ENCODE data around the gene MAP3K5. TPM values are rescaled to one million over a fixed set of nuclear protein-coding genes. Genes with fewer than 3 reads are reported as not detected.

Gene MAP3K5
- total RNA-seq, 2 experiments from 2014 or later = 9.2 to 11.0 TPM

DNA sequence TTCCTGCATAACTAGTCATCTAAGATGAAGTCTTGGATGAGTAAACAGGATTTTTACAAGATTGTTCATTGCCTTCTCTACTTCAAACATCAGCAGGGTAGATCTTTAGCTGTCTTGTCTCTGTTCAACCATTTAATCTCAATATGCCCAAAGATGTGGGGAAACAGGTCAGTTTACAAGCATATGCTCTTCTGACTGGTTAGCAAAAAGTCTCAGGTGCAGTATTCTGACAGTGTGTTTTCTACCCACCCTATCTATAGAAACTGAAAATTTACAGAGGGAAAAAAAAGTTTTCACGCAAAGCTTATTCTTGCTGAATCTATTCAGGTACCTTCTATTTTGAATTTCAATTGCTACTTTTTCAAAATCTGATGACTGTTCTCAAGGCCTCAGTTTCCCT is 29.0 kb downstream of the MAP3K5 start:
- ChIA-PET CTCF (interaction anchor here (0.9 to 2.6 kb wide), 4 partner anchors 9 to 29 kb away, joined by 3 to 15 read pairs (median 6); partner anchors contain the start of gene MAP3K5), POLR2A (interaction anchor here (3.4 kb wide), 1 partner anchor 29 kb away, joined by 15 read pairs; the partner anchor contains the start of gene MAP3K5)

DNA sequence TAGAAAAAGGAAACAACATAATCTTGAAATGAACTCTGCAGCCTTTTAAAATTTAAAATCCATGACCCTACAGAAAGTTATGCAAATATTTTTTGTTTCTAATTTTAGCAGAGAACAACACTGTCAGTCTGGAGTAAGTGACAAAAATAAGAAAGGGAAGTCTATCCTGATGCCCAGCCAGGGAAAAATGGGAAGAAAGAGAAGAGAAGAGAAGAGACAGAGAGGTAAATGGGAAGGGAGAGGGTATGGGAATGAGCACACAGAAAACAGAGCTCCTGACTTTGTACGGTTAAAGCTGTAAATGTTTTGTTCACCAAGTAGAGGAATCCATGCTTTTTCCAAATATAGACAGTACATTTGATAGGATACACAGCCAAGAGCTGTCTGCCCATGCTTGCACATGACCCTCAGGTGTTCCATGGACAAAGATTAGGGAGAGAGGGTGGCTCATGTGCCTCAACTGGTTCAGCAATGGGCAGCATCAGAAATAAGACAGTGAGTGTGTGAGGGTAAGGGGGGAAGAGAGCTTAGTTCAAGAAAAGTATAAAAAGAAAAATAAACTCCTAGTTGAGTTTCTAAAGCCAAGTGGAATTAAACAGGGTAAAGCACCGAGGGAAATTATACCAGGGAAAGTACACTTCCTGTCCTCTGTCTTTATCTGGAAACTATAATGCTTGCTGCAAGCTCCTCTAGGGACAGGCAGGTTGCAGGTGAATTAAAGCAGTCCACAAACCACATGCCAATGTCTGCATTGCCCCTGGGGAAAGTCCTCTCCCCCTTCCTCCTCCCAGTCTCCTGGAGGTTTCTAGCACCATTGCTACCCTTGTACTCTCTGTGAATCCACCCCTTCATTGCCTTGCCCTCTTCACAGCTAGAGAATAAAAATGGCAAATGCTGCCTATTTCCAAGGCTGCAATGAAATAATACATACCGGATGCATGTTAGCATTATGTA is 30.0 kb downstream of the MAP3K5 start:
- POLR2A ChIA-PET = interaction anchor here (0.9 to 3.4 kb wide), 2 partner anchors 30 kb away, joined by 4 to 15 read pairs; partner anchors contain the start of gene MAP3K5

DNA sequence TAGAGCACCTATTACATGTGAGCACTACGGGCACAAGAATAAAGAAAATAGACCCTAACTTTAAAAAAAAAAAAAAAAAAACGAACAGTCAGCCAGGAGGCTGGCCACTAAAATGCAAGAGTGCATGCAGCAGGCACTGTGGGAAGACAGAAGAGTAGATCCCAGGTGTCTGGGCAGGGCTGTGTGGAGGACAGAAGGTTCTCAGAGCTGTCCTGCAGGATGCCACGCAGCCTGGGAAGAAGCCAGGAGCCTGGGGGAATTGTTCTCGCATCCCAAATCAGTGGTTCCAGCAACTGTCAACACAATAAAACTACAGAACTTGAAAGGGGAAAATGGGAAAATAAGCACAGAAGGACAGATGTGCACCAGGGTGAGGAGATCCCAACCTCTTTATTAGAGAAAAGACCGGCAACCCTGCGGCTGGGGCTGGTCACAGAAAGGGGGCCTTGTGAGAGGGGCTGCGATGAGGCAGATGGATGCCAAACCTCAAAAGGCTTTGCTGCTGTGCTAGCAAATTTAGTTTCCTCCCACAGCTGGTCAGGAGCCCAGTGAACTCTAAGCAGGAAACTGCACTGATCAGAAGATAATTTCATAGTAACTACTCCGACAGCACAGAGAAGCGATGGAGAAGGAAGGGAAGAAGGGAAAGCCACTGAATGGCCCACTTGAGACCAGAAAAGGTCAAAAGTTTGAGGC is 30.9 kb downstream of the MAP3K5 start:
- POLR2A ChIA-PET = interaction anchor here (0.9 kb wide), 1 partner anchor 31 kb away, joined by 4 read pairs; the partner anchor contains the start of gene MAP3K5
- CTCF ChIA-PET = interaction anchor here (1.1 to 2.3 kb wide), 3 partner anchors 29 to 117 kb away, joined by 3 to 13 read pairs (median 4); partner anchors contain the start of gene MAP3K5

More for the DNA sequence above, 30.0 kb downstream of the MAP3K5 start:
- CTCF ChIA-PET = interaction anchor here (1.1 to 2.3 kb wide), 5 partner anchors 10 to 118 kb away, joined by 3 to 13 read pairs (median 6); partner anchors contain the start of gene MAP3K5

DNA sequence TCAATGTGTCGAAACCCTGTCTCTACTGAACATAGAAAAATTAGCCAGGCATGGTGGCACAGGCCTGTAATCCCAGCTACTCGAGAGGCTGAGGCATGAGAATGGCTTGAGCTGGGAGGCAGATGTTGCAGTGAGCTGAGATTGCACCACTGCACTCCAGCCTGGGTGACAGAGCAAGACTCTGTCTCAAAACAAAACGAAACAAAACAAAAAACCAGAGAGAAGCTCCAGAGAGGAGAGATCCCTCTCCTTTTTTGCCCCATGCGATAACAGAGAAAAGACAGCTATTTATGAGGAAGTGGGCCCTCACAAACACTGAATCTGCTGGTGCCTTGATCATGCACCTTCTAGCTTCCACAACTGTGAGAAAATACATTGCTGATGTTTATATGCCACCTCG is 31.5 kb downstream of the MAP3K5 start:
- CTCF ChIA-PET = interaction anchor here (2.3 kb wide), 1 partner anchor 31 kb away, joined by 13 read pairs; the partner anchor contains the start of gene MAP3K5
- POLR2A ChIA-PET = interaction anchor here (0.7 kb wide), 1 partner anchor 26 kb away, joined by 4 read pairs; no protein-coding TSS in a partner anchor

DNA sequence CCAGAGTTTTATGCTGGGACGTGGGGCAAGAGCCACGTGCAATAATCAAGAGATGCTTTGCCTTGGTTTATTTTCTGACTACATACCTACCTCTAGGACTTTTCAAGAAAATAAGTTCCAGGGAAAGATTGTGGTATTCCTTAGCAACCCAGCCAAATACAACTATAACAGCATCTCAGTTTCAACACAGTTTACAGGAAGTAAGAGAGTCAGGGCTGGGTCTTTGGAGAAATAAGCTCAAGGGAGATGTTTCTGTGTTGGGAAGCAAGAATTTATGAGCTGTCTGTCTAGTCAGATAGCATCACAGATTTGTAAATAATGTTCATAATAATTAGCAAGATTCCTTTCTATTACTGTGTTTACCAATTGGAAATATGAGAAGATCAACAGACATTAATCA is 35.1 kb downstream of the MAP3K5 start:
- POLR2A ChIA-PET = no interaction called here
- CTCF ChIA-PET = interaction anchor here (1.0 to 1.2 kb wide), 2 partner anchors 66 to 92 kb away, joined by 3 to 4 read pairs; no protein-coding TSS in a partner anchor

DNA sequence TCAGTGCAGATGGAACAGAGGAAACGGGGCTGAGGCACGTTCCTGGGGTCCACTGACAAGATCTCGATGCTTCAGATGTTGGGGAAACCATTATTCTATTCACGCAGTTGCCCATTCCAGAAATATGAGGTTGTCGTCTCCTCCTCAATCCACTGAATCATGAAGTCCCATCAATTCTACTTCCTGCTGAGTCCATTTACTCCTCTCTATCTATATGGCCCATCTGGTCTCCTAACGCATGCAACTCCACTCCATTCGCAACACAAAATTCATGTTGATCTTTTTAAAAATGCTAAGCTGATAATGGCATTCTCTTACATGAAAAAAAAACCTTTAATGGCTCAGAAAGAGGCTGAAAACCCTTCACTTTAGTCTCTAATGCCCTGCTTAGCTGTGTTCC is 37.5 kb downstream of the MAP3K5 start:
- CTCF ChIA-PET = interaction anchor here (0.7 kb wide), 1 partner anchor 1302 kb away, joined by 3 read pairs; no protein-coding TSS in a partner anchor

DNA sequence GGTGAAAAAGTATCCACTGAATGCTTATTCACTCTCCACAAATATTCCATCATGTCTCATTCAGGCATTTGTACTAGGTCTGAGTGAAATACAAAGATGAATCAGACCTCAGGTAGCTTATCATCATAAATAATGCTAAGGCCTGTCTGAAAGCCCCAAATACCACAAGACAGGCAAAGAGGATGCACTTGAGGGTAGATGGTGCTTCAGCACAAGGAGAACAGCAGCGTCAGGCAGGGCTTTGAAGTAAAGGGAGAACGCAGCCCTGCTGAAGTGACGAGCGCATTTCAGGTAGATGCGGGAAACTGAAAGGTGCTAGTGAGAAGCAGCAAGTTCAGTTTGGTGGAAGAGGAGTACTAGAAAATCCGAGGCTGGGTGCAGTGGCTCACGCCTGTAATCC is 38.7 kb downstream of the MAP3K5 start:
- POLR2A ChIA-PET = interaction anchor here (0.7 to 1.3 kb wide), 2 partner anchors 19 to 107 kb away, joined by 4 read pairs; no protein-coding TSS in a partner anchor
- CTCF ChIA-PET = interaction anchor here (1.0 to 1.2 kb wide), 2 partner anchors 10 to 39 kb away, joined by 3 to 6 read pairs; partner anchors contain the start of gene MAP3K5

More for the DNA sequence above, 37.5 kb downstream of the MAP3K5 start:
- POLR2A ChIA-PET = interaction anchor here (1.3 kb wide), 1 partner anchor 18 kb away, joined by 4 read pairs; no protein-coding TSS in a partner anchor

DNA sequence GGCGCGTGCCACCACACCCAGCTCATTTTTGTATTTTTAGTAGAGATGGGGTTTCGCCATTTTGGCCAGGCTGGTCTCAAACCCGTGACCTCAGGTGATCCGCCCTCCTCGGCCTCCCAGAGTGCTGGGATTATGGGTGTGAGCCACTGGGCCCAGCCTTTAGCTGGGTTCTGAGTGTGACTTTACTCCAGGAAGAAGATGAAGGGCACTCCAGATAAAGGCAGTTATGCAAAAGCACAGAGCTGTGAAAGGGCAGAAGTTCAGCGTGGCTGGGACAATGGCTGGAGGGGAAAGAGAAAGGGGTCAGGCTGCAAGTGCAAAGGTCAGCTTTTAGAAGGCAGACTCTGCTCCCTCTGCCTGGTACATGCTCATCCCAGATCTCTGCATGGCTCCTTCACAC is 39.7 kb downstream of the MAP3K5 start:
- POLR2A ChIA-PET = no interaction called here
- CTCF ChIA-PET = interaction anchor here (1.2 kb wide), 1 partner anchor 40 kb away, joined by 6 read pairs; the partner anchor contains the start of gene MAP3K5

DNA sequence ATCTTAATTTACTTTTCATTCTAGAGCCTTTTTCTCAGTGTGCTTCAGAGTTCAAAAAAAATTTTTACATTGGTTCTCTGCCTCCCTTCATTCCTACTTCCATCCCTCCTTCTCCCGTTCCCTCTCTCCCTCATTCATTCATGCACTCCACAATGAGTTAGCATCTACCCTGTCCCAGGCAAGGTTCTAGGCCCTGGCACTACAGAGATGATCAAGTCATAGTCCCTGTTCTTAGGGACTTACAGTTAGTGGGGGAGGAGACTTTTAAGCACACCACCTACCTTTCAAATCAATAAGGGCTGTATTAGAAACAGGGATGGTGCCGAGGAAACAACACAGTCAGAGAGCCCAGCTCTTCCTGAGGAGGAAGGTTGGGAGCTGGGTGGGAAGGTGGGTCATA is 40.3 kb downstream of the MAP3K5 start:
- POLR2A ChIA-PET = no interaction called here
- CTCF ChIA-PET = no interaction called here

DNA sequence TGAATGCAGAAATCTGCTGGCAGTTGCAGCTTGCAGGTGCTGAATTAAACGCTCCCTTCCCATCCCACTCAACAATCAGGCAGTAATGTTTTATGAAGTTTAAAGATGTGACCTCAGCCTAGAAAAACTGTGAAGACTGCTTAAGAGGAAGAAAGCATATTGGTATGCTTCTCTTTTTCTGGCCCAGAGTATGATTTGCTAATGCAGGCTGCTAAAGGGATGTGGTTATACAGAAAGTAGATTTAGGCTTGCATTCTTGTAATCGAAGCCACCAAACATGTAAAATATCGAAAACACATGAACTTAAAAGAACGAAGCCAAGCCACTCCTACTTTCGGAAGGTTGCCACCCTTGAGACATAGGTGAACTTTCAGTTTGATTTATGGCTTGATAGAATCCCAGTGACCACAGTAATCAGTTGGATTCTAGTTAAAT is 40.7 kb downstream of the MAP3K5 start:
- ChIA-PET CTCF (no interaction called here), POLR2A (no interaction called here)

DNA sequence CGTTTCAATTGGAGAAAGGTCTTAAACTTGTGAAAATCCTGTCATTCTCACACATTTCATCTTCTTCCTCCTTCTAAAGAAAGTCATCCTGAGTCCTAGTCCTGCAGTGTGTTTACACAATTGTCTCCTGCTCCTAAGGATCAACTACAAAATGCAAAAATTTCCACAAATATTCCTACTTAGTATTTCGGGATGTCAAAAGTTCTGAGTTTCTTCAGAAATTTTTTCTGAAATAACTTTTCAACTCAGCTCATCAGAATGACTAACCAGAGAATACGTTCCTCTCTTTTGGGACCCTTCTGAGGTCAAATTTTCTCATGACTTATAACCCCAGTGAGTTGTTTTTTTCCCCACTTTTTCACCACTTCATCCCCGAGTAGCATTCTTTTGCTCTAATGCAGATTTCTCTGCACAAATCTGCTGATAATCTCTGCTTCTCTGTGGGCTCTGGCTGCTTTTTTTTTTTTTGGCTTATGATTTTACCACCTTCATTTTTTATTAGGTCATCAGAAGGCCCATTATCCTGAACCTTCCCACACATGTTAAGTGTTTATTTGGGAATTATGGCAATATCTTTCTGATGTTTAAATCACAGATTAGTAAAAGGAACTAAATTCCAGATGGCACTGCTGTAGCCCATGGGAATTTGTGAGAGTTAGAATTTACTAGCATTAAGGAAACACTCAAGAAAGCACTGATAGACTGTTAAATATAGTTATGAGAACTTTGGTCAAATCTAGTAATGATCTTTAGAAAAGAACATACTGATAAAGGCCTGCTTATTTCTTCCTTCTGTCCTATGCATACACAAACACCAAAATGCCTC is 41.4 kb downstream of the MAP3K5 start:
- ChIA-PET CTCF (interaction anchor here (0.6 kb wide), 1 partner anchor 1257 kb away, joined by 3 read pairs; no protein-coding TSS in a partner anchor), POLR2A (no interaction called here)

DNA sequence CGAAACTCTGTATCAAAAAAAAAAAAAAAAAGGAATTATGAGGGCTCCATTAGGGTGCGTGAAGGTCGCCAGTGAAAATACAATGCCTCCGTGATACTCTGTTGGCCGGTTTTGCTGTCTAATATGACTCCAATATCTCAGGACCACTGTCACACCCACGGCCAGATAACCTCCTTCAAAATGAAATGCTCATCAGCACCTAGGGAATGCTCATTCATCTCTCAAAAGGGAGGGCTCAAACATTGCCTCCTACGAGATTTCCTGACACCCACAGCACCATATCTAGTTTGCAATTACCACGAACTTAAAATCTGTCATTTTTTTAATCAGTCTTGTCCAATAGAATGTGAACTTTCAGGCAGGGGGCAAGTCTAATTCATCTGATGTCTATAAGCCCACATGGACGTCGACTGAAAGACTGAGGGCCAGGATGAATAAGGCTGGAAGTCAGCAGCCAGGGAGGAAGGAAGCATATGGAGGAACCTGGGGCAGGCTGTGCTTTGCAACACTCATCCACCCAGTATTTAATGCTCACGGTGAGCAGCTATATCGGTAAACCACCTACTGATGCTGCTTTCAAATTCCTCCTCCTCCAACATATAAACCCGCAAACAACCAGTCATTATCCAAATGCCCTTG is 42.8 kb downstream of the MAP3K5 start:
- ChIA-PET POLR2A (no interaction called here), CTCF (interaction anchor here (0.7 kb wide), 1 partner anchor 30 kb away, joined by 3 read pairs; no protein-coding TSS in a partner anchor)

DNA sequence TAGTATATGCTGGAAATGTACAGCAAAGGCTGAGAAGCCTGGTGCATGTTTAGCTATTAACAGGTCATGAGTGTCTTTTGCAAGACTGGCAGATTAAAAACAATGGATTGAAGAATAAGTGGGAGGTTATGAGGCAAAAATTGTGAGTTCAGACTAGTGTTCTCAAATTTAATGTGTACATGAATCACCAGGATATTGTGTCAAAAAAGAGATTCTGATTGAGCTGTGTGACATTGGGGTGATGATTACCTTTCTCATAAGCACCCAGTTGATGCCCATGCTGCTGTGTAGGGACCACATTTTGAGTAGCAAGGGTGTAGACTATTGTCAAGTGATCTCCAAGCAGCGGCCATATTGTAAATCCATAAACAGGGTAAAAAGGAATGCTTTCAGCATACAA is 44.8 kb downstream of the MAP3K5 start:
- ChIA-PET CTCF (interaction anchor here (1.2 kb wide), 1 partner anchor 45 kb away, joined by 9 read pairs; the partner anchor contains the start of gene MAP3K5), POLR2A (interaction anchor here (0.8 kb wide), 1 partner anchor 43 kb away, joined by 3 read pairs; no protein-coding TSS in a partner anchor)

DNA sequence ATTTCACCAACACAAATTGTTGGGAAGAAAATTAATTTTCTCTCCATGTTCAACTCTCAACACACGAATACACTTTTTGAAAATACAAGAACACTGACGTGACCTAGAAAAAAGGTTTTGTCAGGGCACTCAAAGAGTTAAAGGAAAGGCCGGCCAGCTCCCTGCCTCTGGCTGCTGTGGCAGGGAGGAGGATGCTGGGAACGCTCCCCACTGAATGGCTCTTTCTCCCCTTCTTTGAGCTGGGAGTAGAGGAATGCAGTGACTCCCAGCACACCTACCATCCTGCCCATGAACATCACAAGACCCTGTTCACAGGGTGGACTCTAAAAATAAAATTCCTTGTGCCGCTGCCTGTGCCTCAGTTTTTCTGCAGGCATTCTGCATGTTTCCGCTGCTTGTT is 47.0 kb downstream of the MAP3K5 start:
- ChIA-PET CTCF (interaction anchor here (0.9 to 1.1 kb wide), 2 partner anchors 47 kb away, joined by 4 to 5 read pairs; partner anchors contain the start of gene MAP3K5), POLR2A (no interaction called here)

DNA sequence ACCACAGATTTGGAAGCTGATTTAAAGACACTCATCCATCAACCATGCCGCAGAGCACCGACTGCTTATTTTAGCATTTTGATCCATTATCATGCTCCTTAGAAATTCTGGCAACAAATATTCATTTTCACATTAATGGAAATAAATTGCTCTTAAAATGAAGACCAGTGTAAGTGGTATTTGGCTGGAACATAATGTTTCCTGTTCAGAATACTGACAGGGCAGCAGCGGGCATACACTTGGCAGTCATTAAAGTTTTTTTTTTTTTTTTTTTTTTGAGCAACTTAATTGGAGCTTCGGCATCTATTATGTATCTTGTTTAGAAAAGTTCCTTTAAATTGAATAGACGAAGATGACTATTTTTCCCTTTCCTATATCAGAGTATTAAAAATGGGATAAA is 47.4 kb downstream of the MAP3K5 start:
- ChIA-PET CTCF (interaction anchor here (1.1 kb wide), 2 partner anchors 48 to 101 kb away, joined by 4 to 5 read pairs; partner anchors contain the start of gene MAP3K5), POLR2A (no interaction called here)

DNA sequence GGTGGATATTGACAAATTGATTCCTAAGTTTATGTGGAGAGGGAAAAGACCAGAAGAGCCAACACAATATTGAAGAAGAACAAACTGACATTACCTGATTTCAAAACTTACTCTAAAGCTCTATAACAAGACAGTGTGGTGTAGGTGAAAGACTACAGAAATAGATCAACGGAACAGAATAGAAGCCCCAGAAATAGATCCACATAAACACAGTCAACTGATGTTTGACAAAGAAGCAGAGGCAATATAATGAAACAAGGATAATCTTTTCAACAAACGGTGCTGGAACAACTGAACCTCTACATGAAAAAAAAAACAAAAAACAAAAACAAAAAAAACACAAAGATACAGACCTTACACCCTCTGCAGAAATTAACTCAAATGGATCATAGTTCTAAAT is 50.2 kb downstream of the MAP3K5 start:
- POLR2A ChIA-PET = no interaction called here
- CTCF ChIA-PET = no interaction called here

All from activated CD8-positive, alpha-beta memory T cell treated with anti-CD3 and anti-CD28 coated beads for 36 hours (primary cell).